ENCODE results near the gene ZC2HC1B. TPM values are rescaled to one million over a fixed set of nuclear protein-coding genes. Genes with fewer than 3 reads are reported as not detected.

ZC2HC1B gene
- total RNA-seq, 5 donors from 2014 or later (not counting 1 experiment from before 2014, with no cell fraction given): not detected

DNA sequence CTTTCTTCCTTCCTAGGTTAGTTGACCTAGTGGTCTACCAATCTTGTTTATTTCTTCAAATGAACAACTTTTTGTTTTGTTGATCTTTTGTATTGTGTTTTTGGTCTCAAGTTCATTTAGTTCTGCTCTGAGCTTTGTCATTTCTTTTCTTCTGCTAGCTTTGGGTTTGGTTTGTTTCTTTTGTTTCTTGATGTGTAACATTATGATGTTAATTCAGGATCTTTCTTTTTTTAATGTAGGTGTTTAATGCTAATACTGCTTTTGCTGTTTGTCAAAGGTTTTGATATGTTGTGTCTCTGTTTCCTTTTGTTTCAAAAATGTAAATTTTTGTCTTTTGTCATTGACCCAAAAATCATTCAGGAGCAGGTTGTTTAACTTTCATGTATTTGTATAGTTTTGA, 65.7 kb downstream of the ZC2HC1B start:
- peaks cover 19% of the 10 kb centered on the region for H3K36me3 Mint-ChIP-seq
- ATAC-seq (replicated peaks in 1 of 4) (no peak), DNase-seq (no peak)
- Histone ChIP-seq H3K27ac (ENCODE audit: low read length) (no peak overlapping the region), H3K36me3 (ENCODE audit: control insufficient read depth in 2 of 2, extremely low read depth in 1 of 2, insufficient read depth in 1 of 2, low read length in 1 of 2) (no peaks in the 10 kb centered on the region), H3K4me1 (ENCODE audit: control insufficient read depth in 1 of 2, extremely low read depth in 1 of 2, insufficient read depth in 2 of 2, low read length in 2 of 2) (no peaks in the 10 kb centered on the region), H3K4me3 (ENCODE audit: control insufficient read depth in 1 of 2, extremely low read depth in 1 of 2, low read length in 1 of 2) (no peak overlapping the region), H3K9me3 (no peaks in the 10 kb centered on the region), H3K27me3 (replicated peaks in 1 of 2; ENCODE audit: control insufficient read depth in 2 of 2, extremely low read depth in 1 of 2, insufficient read depth in 2 of 2, low read length in 1 of 2) (peaks cover 0 to 7% of the 10 kb centered on the region in 2 experiments)
- peaks cover 8 to 9% of the 10 kb centered on the region in 2 donors for H3K27me3 Mint-ChIP-seq
- H3K4me3 Mint-ChIP-seq: no peak overlapping the region
- POLR2A ChIA-PET: no interaction called here
- no peaks in the 10 kb centered on the region for H3K4me1 Mint-ChIP-seq
- peaks cover 10 to 17% (median 14%) of the 10 kb centered on the region in 3 donors for H3K9me3 Mint-ChIP-seq
- CTCF ChIA-PET: interaction anchor here (0.7 kb wide), 2 partner anchors 1108 to 1493 kb away, joined by 3 read pairs; no protein-coding TSS in a partner anchor
- H3K27ac Mint-ChIP-seq: no peak overlapping the region

DNA sequence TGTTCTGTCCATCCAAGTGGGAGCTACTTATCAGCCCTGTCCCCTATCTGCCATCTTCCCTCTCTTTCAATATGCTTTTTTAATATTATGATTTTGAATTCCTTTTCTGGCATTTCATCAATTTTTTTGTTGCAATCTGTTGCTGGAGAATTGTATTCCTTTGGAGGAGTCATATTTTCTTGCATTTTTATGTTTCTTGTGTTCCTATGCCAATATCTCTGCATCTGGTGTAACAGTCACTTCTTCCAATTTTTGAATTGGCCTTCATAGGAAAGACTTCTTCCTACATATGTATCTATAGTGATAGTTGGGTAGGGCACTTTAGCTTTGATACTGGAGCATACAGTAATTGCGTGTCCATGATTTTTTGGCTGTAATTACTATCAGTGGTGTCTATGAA, 70.1 kb downstream of the ZC2HC1B start:
- ATAC-seq (replicated peaks in 1 of 4) (no peak), DNase-seq (no peak)
- H3K4me3 ChIP-seq (ENCODE audit: control insufficient read depth in 1 of 2, extremely low read depth in 1 of 2, low read length in 1 of 2): no peak overlapping the region
- ChIA-PET POLR2A (no interaction called here), CTCF (no interaction called here)
- Mint-ChIP-seq H3K4me3 (no peak overlapping the region), H3K4me1 (no peaks in the 10 kb centered on the region), H3K27me3 (peaks cover 8 to 9% of the 10 kb centered on the region in 2 donors), H3K9me3 (peaks cover 5 to 17% (median 14%) of the 10 kb centered on the region in 3 donors), H3K27ac (no peak overlapping the region), H3K36me3 (peaks cover 19% of the 10 kb centered on the region)
- no CpG with 5 or more reads among the region's 1 CpG for WGBS (ENCODE audit: insufficient coverage)
- no peaks in the 10 kb centered on the region for H3K9me3 ChIP-seq
- H3K4me1 ChIP-seq (ENCODE audit: control insufficient read depth in 1 of 2, extremely low read depth in 1 of 2, insufficient read depth in 2 of 2, low read length in 2 of 2): no peaks in the 10 kb centered on the region
- no peak overlapping the region for H3K27ac ChIP-seq (ENCODE audit: low read length)
- peaks cover 0 to 10% of the 10 kb centered on the region in 2 experiments for H3K27me3 ChIP-seq (replicated peaks in 1 of 2; ENCODE audit: control insufficient read depth in 2 of 2, extremely low read depth in 1 of 2, insufficient read depth in 2 of 2, low read length in 1 of 2)
- no peaks in the 10 kb centered on the region for H3K36me3 ChIP-seq (ENCODE audit: control insufficient read depth in 2 of 2, extremely low read depth in 1 of 2, insufficient read depth in 1 of 2, low read length in 1 of 2)

DNA sequence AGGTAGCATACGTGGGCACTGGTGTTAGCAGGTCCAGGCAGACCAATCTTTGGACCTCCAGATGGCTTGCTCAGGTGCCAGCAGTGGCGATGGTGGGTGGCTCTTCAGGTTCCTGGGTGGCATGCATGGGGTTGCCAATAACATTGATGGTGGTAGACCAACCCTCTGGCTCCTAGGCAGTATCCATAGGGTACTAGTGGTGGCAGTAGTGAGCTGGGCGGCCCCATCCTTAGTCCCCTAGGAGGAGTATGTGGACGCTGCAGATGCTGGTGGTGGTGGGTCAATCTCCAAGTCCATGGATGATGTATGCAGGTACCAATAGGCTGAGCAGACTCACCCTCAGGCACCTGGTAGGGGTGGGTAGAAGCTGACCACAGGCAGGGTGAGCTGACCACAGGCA, 70.6 kb downstream of the ZC2HC1B start:
- H3K36me3 Mint-ChIP-seq: peaks cover 19% of the 10 kb centered on the region
- H3K9me3 ChIP-seq: no peaks in the 10 kb centered on the region
- H3K27ac ChIP-seq (ENCODE audit: low read length): no peak overlapping the region
- DNase-seq (no peak), ATAC-seq (replicated peaks in 1 of 4) (no peak)
- peaks cover 0 to 10% of the 10 kb centered on the region in 2 experiments for H3K27me3 ChIP-seq (replicated peaks in 1 of 2; ENCODE audit: control insufficient read depth in 2 of 2, extremely low read depth in 1 of 2, insufficient read depth in 2 of 2, low read length in 1 of 2)
- H3K4me1 Mint-ChIP-seq: peaks cover 0 to under 1% (median under 1%) of the 10 kb centered on the region in 3 donors
- CTCF ChIA-PET: interaction anchor here in 1 of 2 donors (0.6 to 0.7 kb wide), 2 partner anchors 73 to 456 kb away, joined by 3 to 4 read pairs; no protein-coding TSS in a partner anchor
- no peaks in the 10 kb centered on the region for H3K4me1 ChIP-seq (ENCODE audit: control insufficient read depth in 1 of 2, extremely low read depth in 1 of 2, insufficient read depth in 2 of 2, low read length in 2 of 2)
- no peak overlapping the region for H3K4me3 Mint-ChIP-seq
- H3K4me3 ChIP-seq (ENCODE audit: control insufficient read depth in 1 of 2, extremely low read depth in 1 of 2, low read length in 1 of 2): no peak overlapping the region
- POLR2A ChIA-PET: interaction anchor here in 1 of 2 donors (0.7 kb wide), 1 partner anchor 1385 kb away, joined by 8 read pairs; no protein-coding TSS in a partner anchor
- no peak overlapping the region for H3K27ac Mint-ChIP-seq
- peaks cover 5 to 17% (median 14%) of the 10 kb centered on the region in 3 donors for H3K9me3 Mint-ChIP-seq
- no peaks in the 10 kb centered on the region for H3K36me3 ChIP-seq (ENCODE audit: control insufficient read depth in 2 of 2, extremely low read depth in 1 of 2, insufficient read depth in 1 of 2, low read length in 1 of 2)
- 95% methylated on average over 2 of the region's 4 CpGs for WGBS (ENCODE audit: insufficient coverage)
- peaks cover 7 to 8% of the 10 kb centered on the region in 2 donors for H3K27me3 Mint-ChIP-seq

DNA sequence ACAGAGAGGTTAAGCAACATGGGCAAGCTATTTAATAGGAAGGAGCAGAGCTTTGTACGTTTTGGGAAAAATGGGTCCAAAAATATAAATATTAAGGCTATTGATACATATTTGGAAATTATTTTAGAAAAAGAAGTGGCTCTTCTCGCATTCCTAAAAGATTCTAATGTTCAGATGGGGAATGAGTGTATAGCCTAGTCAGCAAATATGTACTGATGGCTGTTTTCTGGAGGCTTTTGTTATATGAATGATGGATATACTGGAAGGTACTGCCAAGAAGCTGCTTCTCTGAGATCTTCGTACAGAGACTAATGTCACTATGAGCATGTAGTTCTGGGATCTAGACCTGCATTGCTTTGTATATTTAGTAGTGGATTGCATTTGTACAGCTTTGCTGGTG, 72.1 kb downstream of the ZC2HC1B start:
- Histone ChIP-seq H3K36me3 (ENCODE audit: control insufficient read depth in 2 of 2, extremely low read depth in 1 of 2, insufficient read depth in 1 of 2, low read length in 1 of 2) (no peaks in the 10 kb centered on the region), H3K27ac (ENCODE audit: low read length) (no peak overlapping the region), H3K4me1 (ENCODE audit: control insufficient read depth in 1 of 2, extremely low read depth in 1 of 2, insufficient read depth in 2 of 2, low read length in 2 of 2) (no peaks in the 10 kb centered on the region), H3K9me3 (no peaks in the 10 kb centered on the region), H3K27me3 (replicated peaks in 1 of 2; ENCODE audit: control insufficient read depth in 2 of 2, extremely low read depth in 1 of 2, insufficient read depth in 2 of 2, low read length in 1 of 2) (peaks cover 0 to 10% of the 10 kb centered on the region in 2 experiments), H3K4me3 (ENCODE audit: control insufficient read depth in 1 of 2, extremely low read depth in 1 of 2, low read length in 1 of 2) (no peak overlapping the region)
- no peak overlapping the region for H3K4me3 Mint-ChIP-seq
- no peak for DNase-seq
- peaks cover 0 to 3% (median 3%) of the 10 kb centered on the region in 3 donors for H3K4me1 Mint-ChIP-seq
- no peak for ATAC-seq (replicated peaks in 1 of 4)
- POLR2A ChIA-PET: no interaction called here
- H3K9me3 Mint-ChIP-seq: peaks cover 0 to 12% (median 6%) of the 10 kb centered on the region in 3 donors
- CTCF ChIA-PET: interaction anchor here (0.6 to 0.7 kb wide), 3 partner anchors 11 to 369 kb away, joined by 3 read pairs; no protein-coding TSS in a partner anchor
- H3K27me3 Mint-ChIP-seq: peaks cover 3 to 7% of the 10 kb centered on the region in 2 donors
- 88% methylated on average over 1 of the region's 3 CpGs for WGBS (ENCODE audit: insufficient coverage)
- peaks cover 16% of the 10 kb centered on the region for H3K36me3 Mint-ChIP-seq
- H3K27ac Mint-ChIP-seq: no peak overlapping the region

DNA sequence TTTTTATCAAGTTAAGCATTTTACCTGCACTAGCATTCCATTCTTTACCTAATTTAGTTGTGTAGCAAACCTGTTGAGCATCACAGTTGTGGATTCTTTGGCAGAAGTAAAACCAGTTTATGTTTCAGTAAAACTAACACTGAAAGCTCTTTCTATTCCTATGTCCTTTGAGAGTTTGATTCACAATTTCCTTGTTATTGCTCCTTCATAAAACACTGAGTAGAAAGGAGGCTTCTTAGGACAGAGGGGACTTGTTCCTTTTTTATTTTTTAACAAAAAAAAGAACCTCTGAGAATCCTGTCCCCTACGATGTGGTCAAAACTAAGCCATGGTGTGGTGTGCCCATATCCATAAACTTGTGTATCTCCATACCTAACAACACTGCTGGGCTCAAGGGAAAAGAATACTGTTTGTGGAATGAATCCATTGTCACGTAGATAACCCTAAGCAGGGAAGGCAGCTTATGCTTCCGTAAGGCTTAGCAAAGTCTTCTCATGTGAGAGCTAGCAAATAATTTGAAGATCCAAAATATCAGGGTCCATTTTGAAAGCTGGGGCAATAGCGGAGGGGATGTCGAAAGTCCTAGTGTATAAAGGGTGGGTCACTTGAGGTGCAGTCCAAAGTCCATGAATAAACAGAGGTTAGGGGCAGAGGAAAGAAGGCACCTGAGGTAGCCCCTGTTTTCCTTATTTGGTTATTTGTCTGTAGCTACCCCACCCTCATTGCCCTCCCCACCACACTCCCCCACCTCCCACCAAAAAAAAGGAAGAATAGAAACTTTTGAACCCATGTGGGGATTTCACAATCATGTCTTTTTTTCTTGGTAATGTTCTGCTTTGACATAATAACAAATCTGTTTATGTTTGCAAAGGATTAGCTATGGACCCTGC, 72.7 kb downstream of the ZC2HC1B start:
- no peak overlapping the region for H3K27ac Mint-ChIP-seq
- DNase-seq: no peak
- ATAC-seq (replicated peaks in 1 of 4): no peak
- H3K36me3 Mint-ChIP-seq: peaks cover 16% of the 10 kb centered on the region
- Histone ChIP-seq H3K9me3 (no peaks in the 10 kb centered on the region), H3K27ac (ENCODE audit: low read length) (no peak overlapping the region), H3K36me3 (ENCODE audit: control insufficient read depth in 2 of 2, extremely low read depth in 1 of 2, insufficient read depth in 1 of 2, low read length in 1 of 2) (no peaks in the 10 kb centered on the region), H3K27me3 (replicated peaks in 1 of 2; ENCODE audit: control insufficient read depth in 2 of 2, extremely low read depth in 1 of 2, insufficient read depth in 2 of 2, low read length in 1 of 2) (peaks cover 0 to 10% of the 10 kb centered on the region in 2 experiments), H3K4me1 (ENCODE audit: control insufficient read depth in 1 of 2, extremely low read depth in 1 of 2, insufficient read depth in 2 of 2, low read length in 2 of 2) (peaks cover 0 to 4% of the 10 kb centered on the region in 2 experiments), H3K4me3 (ENCODE audit: control insufficient read depth in 1 of 2, extremely low read depth in 1 of 2, low read length in 1 of 2) (no peak overlapping the region)
- H3K27me3 Mint-ChIP-seq: peaks cover 3 to 7% of the 10 kb centered on the region in 2 donors
- ChIA-PET CTCF (interaction anchor here (0.6 to 1.3 kb wide), 5 partner anchors 11 to 352 kb away, joined by 3 to 4 read pairs (median 3); no protein-coding TSS in a partner anchor), POLR2A (no interaction called here)
- WGBS (ENCODE audit: insufficient coverage): 89% methylated on average over 2 of the region's 5 CpGs
- H3K9me3 Mint-ChIP-seq: peaks cover 0 to 9% (median 4%) of the 10 kb centered on the region in 3 donors
- peaks cover 4 to 8% (median 6%) of the 10 kb centered on the region in 3 donors for H3K4me1 Mint-ChIP-seq
- H3K4me3 Mint-ChIP-seq: no peak overlapping the region

DNA sequence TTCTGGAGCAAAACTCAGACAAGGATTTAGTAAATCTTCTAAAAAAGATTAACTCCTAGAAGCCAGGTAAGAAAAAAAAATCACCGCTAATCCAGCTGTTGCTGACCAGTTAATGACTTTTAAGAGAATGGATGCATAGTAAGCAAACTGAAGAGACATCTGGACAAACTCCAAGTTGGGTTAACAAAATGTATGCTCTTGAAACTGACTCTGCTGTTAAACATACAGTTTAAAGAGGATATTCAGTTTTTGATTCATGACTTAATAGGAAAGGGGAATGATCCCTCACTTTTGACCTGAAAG, 73.3 kb downstream of the ZC2HC1B start:
- peaks cover 0 to 5% (median 0%) of the 10 kb centered on the region in 3 donors for H3K9me3 Mint-ChIP-seq
- Histone ChIP-seq H3K9me3 (no peaks in the 10 kb centered on the region), H3K36me3 (ENCODE audit: control insufficient read depth in 2 of 2, extremely low read depth in 1 of 2, insufficient read depth in 1 of 2, low read length in 1 of 2) (no peaks in the 10 kb centered on the region), H3K27me3 (replicated peaks in 1 of 2; ENCODE audit: control insufficient read depth in 2 of 2, extremely low read depth in 1 of 2, insufficient read depth in 2 of 2, low read length in 1 of 2) (peaks cover 0 to 10% of the 10 kb centered on the region in 2 experiments), H3K27ac (ENCODE audit: low read length) (no peak overlapping the region), H3K4me3 (ENCODE audit: control insufficient read depth in 1 of 2, extremely low read depth in 1 of 2, low read length in 1 of 2) (no peak overlapping the region), H3K4me1 (ENCODE audit: control insufficient read depth in 1 of 2, extremely low read depth in 1 of 2, insufficient read depth in 2 of 2, low read length in 2 of 2) (peaks cover 0 to 8% of the 10 kb centered on the region in 2 experiments)
- peaks cover 8 to 11% (median 10%) of the 10 kb centered on the region in 3 donors for H3K4me1 Mint-ChIP-seq
- ChIA-PET POLR2A (no interaction called here), CTCF (interaction anchor here (0.6 to 1.3 kb wide), 3 partner anchors 13 to 352 kb away, joined by 3 to 4 read pairs (median 4); no protein-coding TSS in a partner anchor)
- peaks cover 3 to 4% of the 10 kb centered on the region in 2 donors for H3K27me3 Mint-ChIP-seq
- WGBS (ENCODE audit: insufficient coverage): 100% methylated on average over 1 of the region's 1 CpG
- DNase-seq: no peak
- peaks cover 11% of the 10 kb centered on the region for H3K36me3 Mint-ChIP-seq
- ATAC-seq (replicated peaks in 1 of 4): no peak
- H3K4me3 Mint-ChIP-seq: no peak overlapping the region
- H3K27ac Mint-ChIP-seq: no peak overlapping the region

Data from T-cell (primary cell).